Hematopoietic multipotent progenitor cell (in vitro differentiated cells): ENCODE measurements around the gene RNF7. TPM values are rescaled to one million over a fixed set of nuclear protein-coding genes. Genes with fewer than 3 reads are reported as not detected.
"Not testable (repeated sequence)": the region's sequence is repeated elsewhere in the genome, so short reads cannot be mapped to it uniquely, and the experiment has no call there.

Experiments used
- DNase-seq, 3 donors: peaks; one replicate each; pipeline ENCODE4 v3.0.0-alpha.2; 2011 to 2015; ENCODE audit warnings: low read depth in 2 of 3, low spot score in 2 of 3
- small RNA-seq: library from RNA; depleted of rRNA; stranded (forward); fragments of <200 nt; gene quantifications from one replicate; pipeline ENCODE3, GENCODE V24; 2012
- total RNA-seq: library from RNA; depleted of rRNA; stranded (reverse); fragments of >200 nt; gene quantifications from one replicate; pipeline ENCODE4 v1.2.3, GENCODE V29; 2012

Gene RNF7
- total RNA-seq, 1 donor, result 42.3 TPM

GRCh38 chr3:141777957-141778813 is 40.1 kb downstream of the RNF7 start:
- DNase-seq, result no peak

DNA sequence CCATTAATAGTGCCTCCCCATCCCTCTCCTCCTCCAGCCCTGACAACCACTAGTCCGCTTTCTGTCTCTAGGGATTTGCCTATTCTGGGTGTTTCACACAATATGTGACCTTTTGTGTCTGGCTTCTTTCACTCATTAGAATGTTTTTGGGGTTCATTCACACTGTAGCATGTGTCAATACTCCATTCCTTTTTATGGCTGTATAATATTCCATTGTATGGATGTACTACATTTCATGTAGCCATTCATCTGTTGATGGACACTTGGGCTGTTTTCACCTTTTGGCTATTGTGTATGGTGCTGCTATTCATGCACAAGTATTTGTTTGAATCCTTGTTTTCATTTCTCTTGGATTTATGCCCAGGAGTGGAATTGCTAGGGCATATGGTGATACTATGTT is 41.6 kb downstream of the RNF7 start:
- DNase-seq, result no peak

DNA sequence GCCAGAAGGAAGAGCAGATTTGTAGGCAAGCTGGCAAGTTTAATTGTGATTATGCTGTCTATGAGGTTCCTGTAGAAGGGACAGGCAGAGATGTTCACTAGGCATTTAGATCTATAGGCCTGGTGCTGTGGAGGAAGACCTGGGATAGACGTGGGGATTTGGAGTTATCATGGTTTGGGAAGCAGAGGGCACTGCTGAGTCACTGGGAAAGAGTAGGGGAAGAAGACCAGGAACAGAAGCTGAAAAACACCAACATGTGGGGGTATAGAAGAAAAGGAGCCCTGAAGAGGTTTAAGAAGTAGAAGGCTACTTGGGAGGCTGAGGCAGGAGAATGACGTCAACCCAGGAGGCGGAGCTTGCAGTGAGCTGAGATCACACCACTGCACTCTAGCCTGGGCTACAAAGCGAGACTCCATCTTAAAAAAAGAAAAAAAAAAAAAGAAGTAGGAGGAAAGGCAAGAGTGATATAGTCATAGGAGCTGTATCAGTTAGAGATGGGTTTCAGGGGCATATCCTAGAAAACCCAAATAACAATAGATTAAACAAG is 44.4 kb downstream of the RNF7 start:
- no peak for DNase-seq

- DNase-seq, result no peak
Measured at GRCh38 chr3:141783632-141784031, 45.5 kb downstream of the RNF7 start.

GRCh38 chr3:141784096-141784495 is 46.0 kb downstream of the RNF7 start:
- no peak for DNase-seq

GRCh38 chr3:141784531-141784930 is 46.4 kb downstream of the RNF7 start:
- peak in 2 of 3 donors; percentile 21 to 75 for DNase-seq

DNA sequence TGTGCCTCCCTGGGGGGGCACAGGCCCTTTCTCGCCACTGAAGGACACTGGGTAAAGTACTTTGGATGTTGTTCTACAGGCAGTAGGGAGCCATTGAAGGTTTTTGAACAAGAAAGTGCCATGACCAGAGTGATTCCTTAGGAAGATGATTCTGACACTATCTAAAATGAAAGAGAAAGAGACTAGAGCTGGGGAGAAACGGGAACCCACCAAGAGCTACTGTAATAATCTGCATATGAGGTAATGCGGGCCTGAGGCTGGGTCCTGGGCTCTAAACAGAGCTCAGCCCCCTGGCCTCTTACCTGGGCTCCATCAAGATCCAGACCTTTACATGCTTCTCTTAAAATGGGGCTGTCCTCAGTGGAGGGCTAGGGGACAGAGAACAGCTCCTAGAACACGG is 50.1 kb downstream of the RNF7 start:
- no peak for DNase-seq

GRCh38 chr3:141788750-141789149 is 50.7 kb downstream of the RNF7 start:
- not testable (repeated sequence) for DNase-seq

- DNase-seq, result no peak
Measured at GRCh38 chr3:141789281-141789680, 51.2 kb downstream of the RNF7 start.

DNA sequence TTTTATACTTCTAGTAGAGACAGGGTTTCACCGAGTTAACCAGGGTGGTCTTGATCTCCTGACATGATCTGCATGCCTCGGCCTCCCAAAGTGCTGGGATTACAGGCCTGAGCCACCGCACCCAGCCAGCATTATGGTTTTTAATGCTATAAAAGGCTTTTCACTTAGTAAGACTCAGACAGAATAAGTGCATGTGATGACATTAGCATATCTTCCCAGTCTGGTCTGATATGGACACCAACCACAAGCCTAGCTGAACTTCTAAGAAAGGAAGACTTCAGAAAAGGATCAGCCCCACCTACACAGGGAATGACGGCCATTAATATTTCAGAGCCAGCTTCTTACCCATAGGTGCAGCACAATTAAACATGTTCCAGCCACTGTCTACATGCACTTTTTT is 52.1 kb downstream of the RNF7 start:
- DNase-seq, result no peak

DNA sequence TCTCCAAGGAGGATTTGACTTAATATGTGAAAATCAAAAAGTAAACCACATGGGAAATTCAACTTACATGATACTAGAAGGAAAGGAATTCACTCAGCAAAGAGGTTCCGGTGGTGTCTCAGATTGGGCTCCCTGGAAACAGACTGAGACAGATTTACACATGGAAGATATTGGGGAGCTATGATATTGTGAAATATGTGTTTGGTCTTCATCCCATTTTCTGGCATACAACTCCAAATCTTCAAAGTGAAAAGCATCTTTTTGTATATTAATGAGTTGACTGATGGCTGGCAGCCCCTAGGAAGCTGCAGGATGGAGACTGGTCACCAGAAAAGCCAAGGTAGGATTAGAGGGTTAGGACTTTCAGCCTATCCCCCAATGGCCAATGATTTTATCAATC is 54.4 kb downstream of the RNF7 start:
- no peak for DNase-seq

- no peak for DNase-seq
Measured at GRCh38 chr3:141793476-141794260, 55.6 kb downstream of the RNF7 start.

DNA sequence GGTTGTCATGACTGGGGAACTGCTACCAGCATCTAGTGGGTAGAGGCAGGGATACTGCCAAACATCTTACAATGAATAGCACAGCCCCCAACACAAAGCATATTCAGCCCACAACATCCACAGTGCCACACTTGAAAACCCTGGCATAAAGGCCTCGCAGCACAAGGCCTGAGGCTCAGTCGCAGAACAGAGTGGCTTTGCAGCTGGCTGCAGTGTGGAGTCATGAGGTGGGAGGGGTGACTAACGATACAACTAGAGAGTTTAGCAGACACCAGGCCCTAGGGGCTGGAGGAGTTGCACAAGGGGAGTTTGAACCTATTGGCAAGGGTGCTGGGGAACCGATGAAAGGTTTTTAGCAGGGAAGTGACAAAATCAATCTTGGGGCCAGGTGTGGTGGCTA is 57.2 kb downstream of the RNF7 start:
- DNase-seq, result no peak

- DNase-seq, result no peak
Measured at GRCh38 chr3:141795741-141796080, 57.6 kb downstream of the RNF7 start.

GRCh38 chr3:141796081-141796888 is 58.2 kb downstream of the RNF7 start:
- DNase-seq, result peak; percentile 30 to 98 (median 92)

Small RNAs within 50 kb of the gene (small RNA-seq; reads per million reads assigned to genes)
- not detected for gene AC112771.1

Other genes starting within 250 kb of the RNF7 start
- gene GRK7, start 25.1 kb downstream of the RNF7 start, total RNA-seq, result not detected
- gene ATP1B3, start 138.3 kb downstream of the RNF7 start, total RNA-seq, result 31.8 TPM